SK-N-MC (cell line): ENCODE results near the gene IAPP.

Experiments
- EZH2 ChIP-seq: fragments of 200-600 bp; sonication (generic); IDR thresholded peaks from one replicate; pipeline ENCODE4 v1.6.1; 2017; ENCODE audit warnings: antibody characterized with exemption
- FOXP2 ChIP-seq: optimal IDR thresholded peaks from 2 replicates; pipeline ENCODE3; 2011; ENCODE audit warnings: mild to moderate bottlenecking, moderate library complexity; ENCODE audit not compliant: insufficient read depth; ENCODE audit errors: extremely low read length, control extremely low read depth
- POLR2AphosphoS5 ChIP-seq: IDR thresholded peaks from 2 replicates; pipeline ENCODE4 v1.6.1; 2012; ENCODE audit warnings: mild to moderate bottlenecking, low read depth, low read length, borderline replicate concordance

- TF ChIP-seq EZH2 = no peak
- no peak for TF ChIP-seq POLR2AphosphoS5
- no peak for TF ChIP-seq FOXP2
Observed at GRCh38 chr12:21387174-21387573, 14.5 kb downstream of the IAPP start.
